HFFc6 (cell line): ENCODE data around the gene MAU2. TPM values are rescaled to one million over a fixed set of nuclear protein-coding genes. Genes with fewer than 3 reads are reported as not detected.

ENCODE experiments used
- DNase-seq: peaks from one replicate; pipeline ENCODE4 v3.0.0-alpha.2; 2018
- H3K27ac Mint-ChIP-seq: 2 replicates; pipeline ENCODE4 v1.8.0; 2020; ENCODE audit warnings: mild to moderate bottlenecking, mixed read lengths
- H3K27me3 Mint-ChIP-seq: 2 replicates; pipeline ENCODE4 v1.8.0; 2021; ENCODE audit warnings: mild to moderate bottlenecking, moderate library complexity, mixed read lengths; ENCODE audit not compliant: insufficient read depth
- H3K36me3 Mint-ChIP-seq: 2 replicates; pipeline ENCODE4 v1.8.0; 2021; ENCODE audit warnings: low read depth, mixed read lengths
- H3K4me1 Mint-ChIP-seq: 2 replicates; pipeline ENCODE4 v1.8.0; 2020; ENCODE audit warnings: low read depth, mixed read lengths
- H3K4me3 Mint-ChIP-seq: 2 replicates; pipeline ENCODE4 v1.8.0; 2020; ENCODE audit warnings: mild to moderate bottlenecking, moderate library complexity, mixed read lengths
- H3K9me3 Mint-ChIP-seq: 2 replicates; pipeline ENCODE4 v1.8.0; 2020; ENCODE audit warnings: mild to moderate bottlenecking, mixed read lengths
- CTCF ChIP-seq: fragments of 200-600 bp; sonication (generic); IDR thresholded peaks from 2 replicates; pipeline ENCODE4 v1.5.0; 2021; ENCODE audit warnings: antibody characterized with exemption, mild to moderate bottlenecking
- total RNA-seq, 6 experiments: library from RNA; stranded (reverse); fragmentation: NEBNext Ultra II Directional; extraction: Animal tissue kit (Norgen Biotek cat#: 25700); gene quantifications; 2 replicates in 1 of 6; 3 replicates in 5 of 6; pipeline ENCODE4 v1.2.3, GENCODE V29; 2021

Gene MAU2
- total RNA-seq, 6 experiments from 2014 or later, result 24.8 to 33.0 (median 29.4) TPM

- Mint-ChIP-seq H3K27me3 (no peaks in the 10 kb centered on the region), H3K4me1 (no peaks in the 10 kb centered on the region), H3K9me3 (no peaks in the 10 kb centered on the region), H3K36me3 (peaks cover 45% of the 10 kb centered on the region), H3K4me3 (no peak overlapping the region), H3K27ac (no peak overlapping the region)
- no peak for TF ChIP-seq CTCF
- no peak for DNase-seq
Observed at GRCh38 chr19:19292607-19293006, 28.0 kb upstream of the MAU2 start.

GRCh38 chr19:19294914-19295313, 25.7 kb upstream of the MAU2 start:
- peaks cover 40% of the 10 kb centered on the region for H3K36me3 Mint-ChIP-seq
- no peak for DNase-seq

GRCh38 chr19:19296953-19297689, 23.5 kb upstream of the MAU2 start:
- H3K27ac Mint-ChIP-seq, result no peak overlapping the region
- peaks cover 26% of the 10 kb centered on the region for H3K36me3 Mint-ChIP-seq
- no peaks in the 10 kb centered on the region for H3K9me3 Mint-ChIP-seq
- DNase-seq, result no peak
- H3K4me1 Mint-ChIP-seq, result no peaks in the 10 kb centered on the region
- no peaks in the 10 kb centered on the region; the same call in 1 of the 2 replicates for H3K27me3 Mint-ChIP-seq
- no peak for TF ChIP-seq CTCF
- no peak overlapping the region for H3K4me3 Mint-ChIP-seq

More at GRCh38 chr19:19294914-19295313, 25.7 kb upstream of the MAU2 start:
- no peaks in the 10 kb centered on the region for H3K4me1 Mint-ChIP-seq
- no peak overlapping the region for H3K4me3 Mint-ChIP-seq
- no peaks in the 10 kb centered on the region; the same call in 1 of the 2 replicates for H3K27me3 Mint-ChIP-seq
- H3K27ac Mint-ChIP-seq, result no peak overlapping the region
- TF ChIP-seq CTCF, result no peak
- no peaks in the 10 kb centered on the region for H3K9me3 Mint-ChIP-seq

GRCh38 chr19:19297759-19298158, 22.9 kb upstream of the MAU2 start:
- peaks cover 21% of the 10 kb centered on the region for H3K36me3 Mint-ChIP-seq

GRCh38 chr19:19300613-19301012, 20.0 kb upstream of the MAU2 start:
- H3K27me3 Mint-ChIP-seq, result no peaks in the 10 kb centered on the region; the same call in none of the 2 replicates
- no peak for DNase-seq
- no peak overlapping the region for H3K4me3 Mint-ChIP-seq
- H3K4me1 Mint-ChIP-seq, result no peaks in the 10 kb centered on the region
- no peak for TF ChIP-seq CTCF
- H3K9me3 Mint-ChIP-seq, result no peaks in the 10 kb centered on the region
- no peak overlapping the region for H3K27ac Mint-ChIP-seq
- peaks cover 8% of the 10 kb centered on the region; the same call in 1 of the 2 replicates for H3K36me3 Mint-ChIP-seq

More at GRCh38 chr19:19297759-19298158, 22.9 kb upstream of the MAU2 start:
- no peak for TF ChIP-seq CTCF
- no peaks in the 10 kb centered on the region; the same call in 1 of the 2 replicates for H3K27me3 Mint-ChIP-seq
- no peak overlapping the region for H3K4me3 Mint-ChIP-seq
- no peaks in the 10 kb centered on the region for H3K9me3 Mint-ChIP-seq
- DNase-seq, result no peak
- H3K4me1 Mint-ChIP-seq, result no peaks in the 10 kb centered on the region
- no peak overlapping the region for H3K27ac Mint-ChIP-seq
